ENCODE measurements around the gene CDKAL1.

- TF ChIP-seq GLIS3 (CRISPR knock-in tag; IDR thresholded peaks at IDR 0.05), result no peak
- TF ChIP-seq RARB (CRISPR knock-in tag; IDR thresholded peaks at IDR 0.05), result no peak
- no peak for TF ChIP-seq ZFP3 (CRISPR knock-in tag; IDR thresholded peaks at IDR 0.05)
- no peak for TF ChIP-seq CREB5 (CRISPR knock-in tag; IDR thresholded peaks at IDR 0.05; ENCODE audit: low read depth)
- no peak for TF ChIP-seq ZNF565 (CRISPR knock-in tag; conservative IDR thresholded peaks at IDR 0.05; ENCODE audit: low read depth)
- no peak for TF ChIP-seq PATZ1 (CRISPR knock-in tag; IDR thresholded peaks at IDR 0.05; ENCODE audit: borderline replicate concordance)
- TF ChIP-seq CSRNP3 (CRISPR knock-in tag; IDR thresholded peaks at IDR 0.05), result no peak
- no peak for TF ChIP-seq OSR1 (CRISPR knock-in tag; IDR thresholded peaks at IDR 0.05)
- no peak for TF ChIP-seq SNAI2 (CRISPR knock-in tag; IDR thresholded peaks at IDR 0.05)
- no peak for TF ChIP-seq ARNTL (CRISPR knock-in tag; IDR thresholded peaks at IDR 0.05; ENCODE audit: borderline replicate concordance, low read depth)
Measured at GRCh38 chr6:20861481-20861880, 327.2 kb downstream of the CDKAL1 start.

Data from SK-N-SH treated with all-trans-retinoic acid at 6 μM for 48 hours (cell line).